Umbilical cord (tissue), 2 donors: Measurements from ENCODE around the gene OVOL2. TPM values are rescaled to one million over a fixed set of nuclear protein-coding genes. Genes with fewer than 3 reads are reported as not detected.
"Not testable (repeated sequence)": the region's sequence is repeated elsewhere in the genome, so short reads cannot be mapped to it uniquely, and the experiment has no call there.

Experiments
- DNase-seq: peaks from one replicate; pipeline ENCODE4 v3.0.0-alpha.2; 2015; ENCODE audit warnings: low spot score
- total RNA-seq: library from RNA; depleted of rRNA; stranded (reverse); fragments of >200 nt; gene quantifications from one replicate; pipeline ENCODE4 v1.2.3, GENCODE V29; 2014; ENCODE audit warnings: low replicate concordance; ENCODE audit not compliant: insufficient read depth

The OVOL2 gene
- total RNA-seq, result not detected

- DNase-seq, result peak; percentile 59
Measured at GRCh38 chr20:18057101-18057993, at the start of gene OVOL2. Gene OVOL2 (minus strand): TSS chr20:18057916. CDS start chr20:18057634, 282 bp downstream.

- DNase-seq, result no peak
Measured at GRCh38 chr20:18103497-18103896, 45.8 kb upstream of the OVOL2 start.

- no peak for DNase-seq
Measured at GRCh38 chr20:18101125-18101810, 43.6 kb upstream of the OVOL2 start.

- not testable (repeated sequence) for DNase-seq
Measured at GRCh38 chr20:18100569-18100968, 42.9 kb upstream of the OVOL2 start.

- DNase-seq, result no peak
Measured at GRCh38 chr20:18094191-18094590, 36.5 kb upstream of the OVOL2 start.

- no peak for DNase-seq
Measured at GRCh38 chr20:18093388-18093787, 35.7 kb upstream of the OVOL2 start.

GRCh38 chr20:18092890-18093289 is 35.2 kb upstream of the OVOL2 start:
- DNase-seq, result no peak

- no peak for DNase-seq
Measured at GRCh38 chr20:18091623-18092022, 33.9 kb upstream of the OVOL2 start.

GRCh38 chr20:18090477-18090876 is 32.8 kb upstream of the OVOL2 start:
- no peak for DNase-seq

- DNase-seq, result no peak
Measured at GRCh38 chr20:18090044-18090443, 32.3 kb upstream of the OVOL2 start.

- not testable (repeated sequence) for DNase-seq
Measured at GRCh38 chr20:18088841-18089240, 31.1 kb upstream of the OVOL2 start.

- DNase-seq, result not testable (repeated sequence)
Measured at GRCh38 chr20:18088298-18088697, 30.6 kb upstream of the OVOL2 start.

GRCh38 chr20:18087054-18087453 is 29.3 kb upstream of the OVOL2 start:
- no peak for DNase-seq

GRCh38 chr20:18080836-18081235 is 23.1 kb upstream of the OVOL2 start:
- DNase-seq, result not testable (repeated sequence)

- no peak for DNase-seq
Measured at GRCh38 chr20:18079756-18080353, 22.1 kb upstream of the OVOL2 start.

GRCh38 chr20:18077157-18077556 is 19.4 kb upstream of the OVOL2 start:
- DNase-seq, result no peak

GRCh38 chr20:18072532-18072931 is 14.8 kb upstream of the OVOL2 start:
- no peak for DNase-seq

- no peak for DNase-seq
Measured at GRCh38 chr20:18066421-18067333, 9.0 kb upstream of the OVOL2 start.

GRCh38 chr20:18063676-18064075 is 6.0 kb upstream of the OVOL2 start:
- DNase-seq, result no peak

GRCh38 chr20:18059603-18060002 is 1.9 kb upstream of the OVOL2 start:
- DNase-seq, result no peak
